Keratinocyte (primary cell): ENCODE measurements around the gene CENPH. TPM values are rescaled to one million over a fixed set of nuclear protein-coding genes. Genes with fewer than 3 reads are reported as not detected.

ENCODE experiments used
- DNase-seq: peaks from one replicate; pipeline ENCODE4 v3.0.0-alpha.2; 2011; ENCODE audit warnings: low read depth, missing footprints, low spot score
- FAIRE-seq: peaks from 2 replicates; lab custom pipeline; 2011; peaks lifted over from hg19 to GRCh38; lab: Jason Lieb, UNC
- H2AFZ ChIP-seq: 2 replicates; pipeline ENCODE4 v1.6.0; 2012; ENCODE audit warnings: low read length, control low read depth, inconsistent platforms; ENCODE audit not compliant: control insufficient read depth
- H3K27ac ChIP-seq: 2 replicates; pipeline ENCODE4 v1.5.1; 2011; ENCODE audit warnings: low read length; ENCODE audit not compliant: control insufficient read depth, insufficient read depth
- H3K27me3 ChIP-seq: 3 replicates; pipeline ENCODE4 v1.6.0; 2011; ENCODE audit warnings: low read length; ENCODE audit not compliant: control insufficient read depth, insufficient read depth; ENCODE audit errors: extremely low read depth
- H3K36me3 ChIP-seq, 2 experiments: 2 replicates in 1 of 2; 3 replicates in 1 of 2; pipeline ENCODE4 v1.5.1; 2011; ENCODE audit warnings: low read length in 2 of 2, mild to moderate bottlenecking in 1 of 2; ENCODE audit not compliant: control insufficient read depth in 2 of 2, insufficient read depth in 2 of 2; ENCODE audit errors: extremely low read depth in 1 of 2
- H3K4me1 ChIP-seq: 3 replicates; pipeline ENCODE4 v1.5.1; 2011; ENCODE audit warnings: low read length; ENCODE audit not compliant: control insufficient read depth, insufficient read depth; ENCODE audit errors: extremely low read depth
- H3K4me2 ChIP-seq: 3 replicates; pipeline ENCODE4 v1.6.0; 2011; ENCODE audit warnings: low read depth, low read length; ENCODE audit not compliant: control insufficient read depth, insufficient read depth; ENCODE audit errors: extremely low read depth
- H3K4me3 ChIP-seq, 3 experiments: fragments of 200-600 bp in 1 of 3; sonication (generic) in 1 of 3; 2 replicates in 2 of 3; 3 replicates in 1 of 3; pipeline ENCODE4 v1.5.1; 2011 to 2016; ENCODE audit warnings: low read length in 3 of 3, mild to moderate bottlenecking in 3 of 3, control low read depth in 2 of 3, inconsistent platforms in 1 of 3, low read depth in 1 of 3, mixed read lengths in 1 of 3, mixed run types in 1 of 3, moderate library complexity in 1 of 3; ENCODE audit not compliant: control insufficient read depth in 2 of 3, insufficient read depth in 2 of 3; ENCODE audit errors: extremely low read depth in 1 of 3
- H3K79me2 ChIP-seq: 2 replicates; pipeline ENCODE4 v1.6.0; 2012; ENCODE audit warnings: low read length; ENCODE audit not compliant: control insufficient read depth, insufficient read depth
- H3K9ac ChIP-seq: 3 replicates; pipeline ENCODE4 v1.6.0; 2011; ENCODE audit warnings: low read length; ENCODE audit not compliant: control insufficient read depth, insufficient read depth; ENCODE audit errors: extremely low read depth
- H3K9me1 ChIP-seq: 3 replicates; pipeline ENCODE4 v1.6.0; 2011; ENCODE audit warnings: low read length; ENCODE audit not compliant: control insufficient read depth, insufficient read depth; ENCODE audit errors: extremely low read depth
- H3K9me3 ChIP-seq: 2 replicates; pipeline ENCODE4 v1.5.1; 2012; ENCODE audit warnings: low read depth, low read length; ENCODE audit not compliant: control insufficient read depth
- H4K20me1 ChIP-seq: 3 replicates; pipeline ENCODE4 v1.6.0; 2011; ENCODE audit warnings: low read length; ENCODE audit not compliant: control insufficient read depth, insufficient read depth; ENCODE audit errors: extremely low read depth
- EZH2 ChIP-seq: IDR thresholded peaks from one replicate; pipeline ENCODE4 v1.6.1; 2012; ENCODE audit warnings: inconsistent platforms, mild to moderate bottlenecking, low read length, moderate library complexity
- dilution Hi-C: fragments of 300-500 bp; cut with MboI; formaldehyde crosslinking; loops from one replicate; pipeline ENCODE4 v1.7.0; 2020; ENCODE audit warnings: low sequenced_read_pairs; ENCODE audit not compliant: extremely low pct_ligation_motif_present
- polyA plus RNA-seq, 5 experiments: library from polyadenylated mRNA; depleted of rRNA in 3 of 5; stranded (reverse) in 3 of 5; stranded (forward) in 1 of 5; unstranded in 1 of 5; fragments of >200 nt; gene quantifications; 1 replicate in 1 of 5; 2 replicates in 3 of 5; 3 replicates in 1 of 5; pipeline versions ENCODE4 v1.2.1 to v1.2.3, GENCODE V29; 2011 to 2012; ENCODE audit warnings: missing spikeins in 2 of 5, low read depth in 1 of 5, low replicate concordance in 1 of 5
- TF ChIP-seq, protein P1 (sequence below), 3 experiments: IDR thresholded peaks in 1 of 3; conservative IDR thresholded peaks in 1 of 3; optimal IDR thresholded peaks in 1 of 3; 2 replicates in 2 of 3; 3 replicates in 1 of 3; pipeline versions ENCODE3 to v1.5.1; 2011; ENCODE audit warnings: low read length in 3 of 3, mild to moderate bottlenecking in 3 of 3, moderate library complexity in 2 of 3, control low read depth in 1 of 3, inconsistent platforms in 1 of 3; ENCODE audit not compliant: insufficient read depth in 2 of 3; ENCODE audit errors: extremely low read depth in 1 of 3

Gene CENPH
- polyA plus RNA-seq, 1 donor (not counting 4 experiments of a cell fraction or from before 2014, with no cell fraction given), result 13.4 TPM

DNA sequence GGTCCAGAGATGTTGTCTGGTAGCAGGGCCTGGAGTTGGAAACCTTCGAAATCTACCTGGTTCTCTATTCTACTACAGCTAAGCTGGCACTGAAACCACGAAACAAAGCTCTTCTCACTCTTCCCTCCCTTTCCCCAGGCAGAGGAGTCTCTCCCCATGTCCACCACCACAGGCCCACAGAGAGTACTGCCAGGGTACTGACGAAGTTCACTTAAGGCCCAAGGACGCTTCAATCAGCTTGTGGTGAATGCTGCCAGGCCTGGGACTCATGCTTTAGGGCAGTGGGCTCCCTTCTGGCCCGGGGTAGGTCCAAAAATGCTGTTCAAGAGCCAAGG lies 39.7 kb upstream of the CENPH start:
- Histone ChIP-seq H3K4me3 (no peak overlapping the region), H3K27ac (no peak overlapping the region), H3K9me1 (no peaks in the 10 kb centered on the region), H3K4me1 (peaks cover 6% of the 10 kb centered on the region), H2AFZ (no peak overlapping the region), H3K9me3 (no peaks in the 10 kb centered on the region), H3K9ac (no peak overlapping the region), H4K20me1 (no peaks in the 10 kb centered on the region), H3K27me3 (no peaks in the 10 kb centered on the region), H3K79me2 (no peaks in the 10 kb centered on the region), H3K36me3 (no peaks in the 10 kb centered on the region), H3K4me2 (no peak overlapping the region)
- dilution Hi-C loops, result no loop called here
- DNase-seq, result no peak
- no peak for FAIRE-seq
- TF ChIP-seq EZH2, result no peak
- TF ChIP-seq, protein P1, sequence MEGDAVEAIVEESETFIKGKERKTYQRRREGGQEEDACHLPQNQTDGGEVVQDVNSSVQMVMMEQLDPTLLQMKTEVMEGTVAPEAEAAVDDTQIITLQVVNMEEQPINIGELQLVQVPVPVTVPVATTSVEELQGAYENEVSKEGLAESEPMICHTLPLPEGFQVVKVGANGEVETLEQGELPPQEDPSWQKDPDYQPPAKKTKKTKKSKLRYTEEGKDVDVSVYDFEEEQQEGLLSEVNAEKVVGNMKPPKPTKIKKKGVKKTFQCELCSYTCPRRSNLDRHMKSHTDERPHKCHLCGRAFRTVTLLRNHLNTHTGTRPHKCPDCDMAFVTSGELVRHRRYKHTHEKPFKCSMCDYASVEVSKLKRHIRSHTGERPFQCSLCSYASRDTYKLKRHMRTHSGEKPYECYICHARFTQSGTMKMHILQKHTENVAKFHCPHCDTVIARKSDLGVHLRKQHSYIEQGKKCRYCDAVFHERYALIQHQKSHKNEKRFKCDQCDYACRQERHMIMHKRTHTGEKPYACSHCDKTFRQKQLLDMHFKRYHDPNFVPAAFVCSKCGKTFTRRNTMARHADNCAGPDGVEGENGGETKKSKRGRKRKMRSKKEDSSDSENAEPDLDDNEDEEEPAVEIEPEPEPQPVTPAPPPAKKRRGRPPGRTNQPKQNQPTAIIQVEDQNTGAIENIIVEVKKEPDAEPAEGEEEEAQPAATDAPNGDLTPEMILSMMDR (optimal IDR thresholded peaks at IDR 0.05 in 1 of 3, IDR thresholded peaks at IDR 0.05 in 1 of 3, conservative IDR thresholded peaks at IDR 0.05 in 1 of 3; ENCODE audit: extremely low read depth in 1 of 3, insufficient read depth in 2 of 3, low read length in 3 of 3), result no peak

GRCh38 chr5:69152731-69153130 lies 36.7 kb upstream of the CENPH start:
- DNase-seq (no peak), FAIRE-seq (no peak)
- Histone ChIP-seq H3K4me3 (no peak overlapping the region), H3K9me3 (no peaks in the 10 kb centered on the region), H3K9me1 (no peaks in the 10 kb centered on the region), H3K9ac (no peak overlapping the region), H4K20me1 (no peaks in the 10 kb centered on the region), H3K4me1 (peaks cover 6% of the 10 kb centered on the region), H3K27me3 (no peaks in the 10 kb centered on the region), H3K27ac (no peak overlapping the region), H2AFZ (no peak overlapping the region), H3K79me2 (no peaks in the 10 kb centered on the region), H3K36me3 (no peaks in the 10 kb centered on the region), H3K4me2 (no peak overlapping the region)
- no peak for TF ChIP-seq EZH2
- TF ChIP-seq, protein P1 (optimal IDR thresholded peaks at IDR 0.05 in 1 of 3, IDR thresholded peaks at IDR 0.05 in 1 of 3, conservative IDR thresholded peaks at IDR 0.05 in 1 of 3; ENCODE audit: extremely low read depth in 1 of 3, insufficient read depth in 2 of 3, low read length in 3 of 3), result no peak
- dilution Hi-C loops, result no loop called here
